Stomach (tissue), 4 donors: Measurements from ENCODE around the gene MAB21L4.

Experiments used
- EP300 ChIP-seq: sonication (generic); formaldehyde crosslinking; IDR thresholded peaks from one replicate; pipeline ENCODE4 v1.6.1; 2017; ENCODE audit warnings: antibody characterized with exemption
- POLR2AphosphoS5 ChIP-seq, 3 donors: sonication (generic); formaldehyde crosslinking; IDR thresholded peaks; one replicate each; pipeline ENCODE4 v1.6.1; 2016; ENCODE audit warnings: antibody characterized with exemption in 3 of 3

DNA sequence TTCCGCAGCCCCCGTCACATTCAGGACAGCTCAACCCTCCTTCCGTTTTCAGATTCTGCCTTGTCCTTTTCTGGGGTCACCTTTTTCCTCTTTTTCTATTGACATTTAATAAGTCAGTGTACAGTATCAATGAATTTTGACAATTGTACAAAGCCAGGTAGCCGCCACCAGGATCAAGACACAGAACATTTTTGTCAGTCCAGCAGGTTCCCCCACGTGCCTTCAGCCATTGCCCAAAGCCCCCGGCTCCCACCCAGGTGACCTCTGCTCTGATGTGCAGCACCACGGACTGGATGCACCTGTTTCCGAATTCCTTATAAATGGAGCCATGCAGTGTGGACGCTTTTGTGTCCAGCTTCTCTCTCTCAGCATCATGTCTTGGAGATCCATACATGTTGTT, 40.1 kb upstream of the MAB21L4 start:
- TF ChIP-seq POLR2AphosphoS5 (IDR thresholded peaks at IDR 0.05) (no peak), EP300 (no peak)
